Measurements from ENCODE around the gene BRSK2.
"Not testable (repeated sequence)": the region's sequence is repeated elsewhere in the genome, so short reads cannot be mapped to it uniquely, and the experiment has no call there.

BRSK2 gene

DNA sequence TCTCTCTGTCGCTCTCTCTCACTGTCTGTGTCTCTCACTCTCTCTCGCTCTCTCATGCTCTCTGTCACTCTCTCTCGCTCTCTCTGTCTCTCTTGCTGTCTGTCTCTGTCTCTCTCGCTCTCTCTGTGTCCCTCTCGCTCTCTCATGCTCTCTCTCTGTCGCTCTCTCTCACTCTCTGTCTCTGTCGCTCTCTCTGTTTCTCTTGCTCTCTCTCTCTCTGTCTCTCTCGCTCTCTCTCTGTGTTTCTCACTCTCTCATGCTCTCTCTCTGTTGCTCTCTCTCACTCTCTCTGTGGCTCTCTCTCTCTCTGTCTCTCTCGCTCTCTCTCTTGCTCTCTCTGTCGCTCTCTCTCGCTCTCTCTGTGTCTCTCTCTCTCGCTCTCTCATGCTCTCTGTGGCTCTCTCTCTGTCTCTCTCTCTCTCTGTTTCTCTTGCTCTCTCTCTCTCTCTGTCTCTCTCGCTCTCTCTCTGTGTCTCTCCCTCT, 33.2 kb upstream of the BRSK2 start:
- Histone ChIP-seq H3K9ac (ENCODE audit: low read depth, low read length) (no peak overlapping the region), H3K27ac (ENCODE audit: low read depth, low read length) (no peak overlapping the region), H3K27me3 (ENCODE audit: control insufficient read depth, insufficient read depth, low read length) (no peaks in the 10 kb centered on the region), H3K9me3 (ENCODE audit: control insufficient read depth, insufficient read depth, low read length) (peaks cover 8% of the 10 kb centered on the region; the same call in 1 of the 2 replicates), H3K4me3 (ENCODE audit: low read depth, low read length) (no peak overlapping the region), H3K4me1 (ENCODE audit: control insufficient read depth, insufficient read depth, low read length) (no peaks in the 10 kb centered on the region), H3K36me3 (ENCODE audit: control insufficient read depth, insufficient read depth, low read length) (no peaks in the 10 kb centered on the region)

DNA sequence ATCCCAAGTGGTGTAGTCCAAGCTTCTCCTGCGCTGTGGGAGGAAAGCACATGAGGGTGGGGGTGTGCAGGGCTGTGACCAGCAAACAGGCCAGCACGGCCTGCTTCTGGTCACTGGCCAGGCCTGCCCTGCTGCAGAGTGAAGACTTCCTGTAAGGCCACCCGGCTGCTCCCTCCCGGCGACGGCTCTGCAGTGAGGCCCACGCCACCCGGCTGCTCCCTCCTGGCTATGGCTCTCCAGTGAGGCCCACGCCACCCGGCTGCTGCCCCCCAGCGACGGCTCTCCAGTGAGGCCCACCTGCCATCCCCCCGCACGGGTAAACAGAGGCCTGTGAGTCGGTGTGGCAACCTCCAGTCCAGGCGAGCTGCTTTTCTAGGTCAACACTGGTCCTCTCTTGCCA, 31.4 kb upstream of the BRSK2 start:
- no peaks in the 10 kb centered on the region for H3K27me3 ChIP-seq (ENCODE audit: control insufficient read depth, insufficient read depth, low read length)
- H3K9ac ChIP-seq (ENCODE audit: low read depth, low read length) = no peak overlapping the region
- no peak overlapping the region for H3K4me3 ChIP-seq (ENCODE audit: low read depth, low read length)
- H3K36me3 ChIP-seq (ENCODE audit: control insufficient read depth, insufficient read depth, low read length) = no peaks in the 10 kb centered on the region
- no peaks in the 10 kb centered on the region for H3K4me1 ChIP-seq (ENCODE audit: control insufficient read depth, insufficient read depth, low read length)
- no peak overlapping the region for H3K27ac ChIP-seq (ENCODE audit: low read depth, low read length)
- H3K9me3 ChIP-seq (ENCODE audit: control insufficient read depth, insufficient read depth, low read length) = peaks cover 9% of the 10 kb centered on the region

DNA sequence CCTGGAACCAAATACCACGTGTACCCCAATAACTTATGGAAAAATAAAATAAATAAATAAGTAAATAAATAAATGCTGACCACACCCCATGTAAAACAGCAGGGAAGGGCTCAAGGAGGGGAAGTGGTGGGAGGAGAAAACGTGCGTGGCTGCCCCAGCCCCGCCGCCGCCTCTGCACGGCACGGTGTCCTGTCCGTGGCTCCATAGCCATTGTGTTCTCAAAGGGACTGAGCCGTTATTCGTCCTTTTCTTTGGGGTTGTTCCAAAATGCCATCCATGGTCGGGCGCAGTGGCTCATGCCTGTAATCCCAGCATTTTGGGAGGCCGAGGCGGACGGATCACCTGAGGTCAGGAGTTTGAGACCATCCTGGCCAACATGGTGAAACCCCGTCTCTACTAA, 30.8 kb upstream of the BRSK2 start:
- not testable (repeated sequence) for H3K27me3 ChIP-seq (ENCODE audit: control insufficient read depth, insufficient read depth, low read length); H3K4me1 ChIP-seq (ENCODE audit: control insufficient read depth, insufficient read depth, low read length); H3K9ac ChIP-seq (ENCODE audit: low read depth, low read length); H3K4me3 ChIP-seq (ENCODE audit: low read depth, low read length); H3K27ac ChIP-seq (ENCODE audit: low read depth, low read length); H3K36me3 ChIP-seq (ENCODE audit: control insufficient read depth, insufficient read depth, low read length)
- peaks cover 15% of the 10 kb centered on the region for H3K9me3 ChIP-seq (ENCODE audit: control insufficient read depth, insufficient read depth, low read length)

DNA sequence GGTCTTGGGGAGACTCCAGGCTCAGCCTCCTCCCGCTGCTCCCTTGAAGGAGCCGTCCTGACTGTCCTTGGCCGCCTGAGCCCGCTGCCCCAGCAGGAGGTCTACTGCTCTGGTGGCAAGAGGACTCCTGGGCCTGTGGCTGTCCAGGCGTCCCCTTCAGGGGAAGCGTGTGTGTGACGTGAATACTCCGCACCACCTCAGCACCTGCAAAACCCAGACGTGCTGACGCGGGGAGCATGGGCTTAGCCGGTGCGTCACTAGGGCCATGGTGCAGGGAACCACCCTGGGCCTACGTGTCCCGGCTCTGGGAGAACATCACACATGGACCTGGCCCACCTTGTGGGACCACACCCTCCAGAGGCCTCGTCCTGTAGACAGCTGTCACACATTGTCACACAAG, 30.2 kb upstream of the BRSK2 start:
- H3K9ac ChIP-seq (ENCODE audit: low read depth, low read length) = no peak overlapping the region
- H3K27ac ChIP-seq (ENCODE audit: low read depth, low read length) = no peak overlapping the region
- H3K4me1 ChIP-seq (ENCODE audit: control insufficient read depth, insufficient read depth, low read length) = no peaks in the 10 kb centered on the region
- H3K36me3 ChIP-seq (ENCODE audit: control insufficient read depth, insufficient read depth, low read length) = no peaks in the 10 kb centered on the region
- peaks cover 21% of the 10 kb centered on the region for H3K9me3 ChIP-seq (ENCODE audit: control insufficient read depth, insufficient read depth, low read length)
- H3K27me3 ChIP-seq (ENCODE audit: control insufficient read depth, insufficient read depth, low read length) = no peaks in the 10 kb centered on the region
- H3K4me3 ChIP-seq (ENCODE audit: low read depth, low read length) = no peak overlapping the region

DNA sequence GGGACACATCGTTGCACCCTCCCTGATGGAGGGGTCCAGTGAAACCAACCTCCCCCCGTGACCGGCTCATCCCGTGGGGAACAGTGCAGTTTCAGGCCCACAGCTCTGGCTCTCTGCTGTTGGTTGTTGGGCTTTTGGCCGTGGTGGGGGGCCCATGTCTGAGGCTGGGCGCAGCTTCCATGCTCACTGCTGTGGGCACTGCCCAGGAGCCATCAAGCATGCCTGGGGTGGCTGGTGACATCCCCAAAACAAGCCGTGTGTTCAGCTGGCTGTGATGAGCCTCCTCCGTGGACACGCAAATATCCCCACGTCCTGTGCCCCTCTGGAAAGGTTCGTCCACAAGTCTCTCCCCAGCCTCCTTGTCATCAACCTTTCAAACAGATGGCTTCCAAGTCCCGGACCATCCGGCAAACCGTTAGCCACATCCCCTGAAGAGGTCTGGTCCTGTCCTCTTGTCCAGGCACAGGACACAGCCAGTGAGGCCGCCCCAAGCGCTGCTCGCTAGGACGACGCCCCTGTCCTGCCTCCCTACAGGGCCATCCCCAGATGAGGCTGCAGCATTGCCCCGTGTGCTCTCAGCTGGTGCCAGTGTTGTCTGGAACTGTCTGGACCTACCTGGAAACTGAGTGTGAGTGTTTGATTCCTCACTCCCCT, 29.4 kb upstream of the BRSK2 start:
- Histone ChIP-seq H3K4me3 (ENCODE audit: low read depth, low read length) (no peak overlapping the region), H3K9ac (ENCODE audit: low read depth, low read length) (no peak overlapping the region), H3K36me3 (ENCODE audit: control insufficient read depth, insufficient read depth, low read length) (no peaks in the 10 kb centered on the region), H3K9me3 (ENCODE audit: control insufficient read depth, insufficient read depth, low read length) (peaks cover 28% of the 10 kb centered on the region), H3K27me3 (ENCODE audit: control insufficient read depth, insufficient read depth, low read length) (no peaks in the 10 kb centered on the region), H3K27ac (ENCODE audit: low read depth, low read length) (no peak overlapping the region), H3K4me1 (ENCODE audit: control insufficient read depth, insufficient read depth, low read length) (no peaks in the 10 kb centered on the region)

DNA sequence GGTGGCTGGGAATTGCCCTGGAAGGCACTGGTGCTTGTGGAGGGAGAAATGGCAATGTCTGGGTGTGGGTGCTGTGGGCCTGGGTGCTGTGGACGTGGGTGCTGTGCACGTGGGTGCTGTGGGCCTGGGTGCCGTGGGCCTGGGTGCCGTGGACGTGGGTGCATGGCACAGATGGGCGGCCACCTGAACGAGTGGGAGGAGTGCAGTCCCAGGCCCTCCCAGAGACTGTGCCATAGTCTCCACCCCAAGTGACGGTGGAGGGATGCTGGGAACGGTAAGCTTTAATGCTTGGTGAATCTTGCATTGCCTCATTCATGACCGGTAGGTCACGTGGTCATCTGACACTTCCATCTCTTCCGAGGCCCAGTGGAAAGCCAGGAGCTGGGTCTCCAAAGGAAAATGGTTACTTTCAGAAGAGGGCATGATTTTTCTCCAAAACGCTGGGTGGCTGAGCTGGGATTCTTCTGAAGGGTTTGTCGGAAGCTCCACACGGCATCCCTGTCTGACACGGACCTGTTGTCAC, 28.8 kb upstream of the BRSK2 start:
- peaks cover 31% of the 10 kb centered on the region for H3K9me3 ChIP-seq (ENCODE audit: control insufficient read depth, insufficient read depth, low read length)
- H3K36me3 ChIP-seq (ENCODE audit: control insufficient read depth, insufficient read depth, low read length) = no peaks in the 10 kb centered on the region
- no peak overlapping the region for H3K9ac ChIP-seq (ENCODE audit: low read depth, low read length)
- H3K4me3 ChIP-seq (ENCODE audit: low read depth, low read length) = no peak overlapping the region
- H3K4me1 ChIP-seq (ENCODE audit: control insufficient read depth, insufficient read depth, low read length) = no peaks in the 10 kb centered on the region
- H3K27ac ChIP-seq (ENCODE audit: low read depth, low read length) = no peak overlapping the region
- H3K27me3 ChIP-seq (ENCODE audit: control insufficient read depth, insufficient read depth, low read length) = no peaks in the 10 kb centered on the region

DNA sequence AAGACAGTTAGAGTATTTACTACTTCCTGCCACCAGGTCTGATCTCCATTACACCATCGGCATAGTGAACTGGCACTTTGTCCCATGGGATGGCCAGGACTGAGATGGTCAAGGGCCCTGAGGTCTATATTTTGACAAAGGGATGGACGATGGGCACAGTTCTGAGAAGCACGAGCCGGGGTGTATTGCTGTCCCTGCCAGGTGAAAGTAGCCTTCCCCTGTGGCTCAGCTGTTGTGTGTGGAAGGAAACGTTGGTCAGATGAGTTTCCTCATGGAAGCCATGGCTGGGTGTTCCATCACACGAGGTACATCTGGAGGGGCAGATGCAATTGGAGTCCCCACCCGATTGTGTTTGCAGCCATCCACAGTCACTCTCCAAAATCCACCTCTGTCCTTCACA, 27.9 kb upstream of the BRSK2 start:
- Histone ChIP-seq H3K36me3 (ENCODE audit: control insufficient read depth, insufficient read depth, low read length) (no peaks in the 10 kb centered on the region), H3K4me1 (ENCODE audit: control insufficient read depth, insufficient read depth, low read length) (no peaks in the 10 kb centered on the region), H3K9me3 (ENCODE audit: control insufficient read depth, insufficient read depth, low read length) (peaks cover 33% of the 10 kb centered on the region), H3K27me3 (ENCODE audit: control insufficient read depth, insufficient read depth, low read length) (no peaks in the 10 kb centered on the region), H3K9ac (ENCODE audit: low read depth, low read length) (no peak overlapping the region), H3K4me3 (ENCODE audit: low read depth, low read length) (no peak overlapping the region), H3K27ac (ENCODE audit: low read depth, low read length) (no peak overlapping the region)

DNA sequence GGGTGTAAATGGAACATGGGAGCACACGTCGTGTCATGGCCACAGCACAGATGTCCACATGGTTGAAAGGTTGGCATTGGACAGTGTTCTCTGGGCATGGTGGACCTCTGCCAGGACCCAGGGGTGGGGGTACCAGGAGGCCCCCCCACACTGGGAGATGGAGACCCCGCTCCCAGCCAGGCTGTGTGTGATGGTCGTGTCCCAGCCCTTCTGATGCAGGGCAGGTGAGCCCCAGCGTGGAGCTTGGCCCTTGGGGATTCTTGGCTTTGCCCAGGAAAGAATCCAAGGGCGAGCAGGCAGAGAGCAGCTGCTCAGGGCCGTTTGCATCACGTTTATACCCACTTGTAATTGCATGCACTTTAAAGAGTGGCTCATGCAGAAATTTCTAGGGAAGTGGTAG, 22.0 kb upstream of the BRSK2 start:
- no peak overlapping the region for H3K9ac ChIP-seq (ENCODE audit: low read depth, low read length)
- H3K4me1 ChIP-seq (ENCODE audit: control insufficient read depth, insufficient read depth, low read length) = no peaks in the 10 kb centered on the region
- no peak overlapping the region for H3K27ac ChIP-seq (ENCODE audit: low read depth, low read length)
- H3K27me3 ChIP-seq (ENCODE audit: control insufficient read depth, insufficient read depth, low read length) = no peaks in the 10 kb centered on the region
- no peaks in the 10 kb centered on the region for H3K36me3 ChIP-seq (ENCODE audit: control insufficient read depth, insufficient read depth, low read length)
- peaks cover 38% of the 10 kb centered on the region for H3K9me3 ChIP-seq (ENCODE audit: control insufficient read depth, insufficient read depth, low read length)
- no peak overlapping the region for H3K4me3 ChIP-seq (ENCODE audit: low read depth, low read length)

DNA sequence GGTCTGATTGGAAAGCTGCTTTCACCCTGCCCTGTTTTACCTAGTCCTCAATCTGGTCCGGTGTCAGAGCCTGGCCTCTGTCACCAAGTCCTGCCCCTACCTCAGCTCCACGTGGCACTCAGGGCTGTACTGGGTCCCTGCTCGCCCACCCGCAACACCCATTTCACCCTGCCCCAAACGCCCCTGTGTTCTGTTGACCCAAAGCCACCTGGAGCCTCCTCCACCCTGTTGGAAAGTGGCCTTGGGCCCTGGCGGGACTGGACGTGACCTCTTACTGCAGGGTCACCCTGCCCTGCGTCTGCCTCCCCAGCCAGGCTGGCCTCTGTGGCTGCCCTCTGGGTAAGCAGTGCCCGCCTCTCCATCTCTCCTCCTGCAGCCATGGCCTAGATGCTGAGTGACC, 21.5 kb upstream of the BRSK2 start:
- Histone ChIP-seq H3K36me3 (ENCODE audit: control insufficient read depth, insufficient read depth, low read length) (no peaks in the 10 kb centered on the region), H3K27me3 (ENCODE audit: control insufficient read depth, insufficient read depth, low read length) (no peaks in the 10 kb centered on the region), H3K9me3 (ENCODE audit: control insufficient read depth, insufficient read depth, low read length) (peaks cover 38% of the 10 kb centered on the region), H3K27ac (ENCODE audit: low read depth, low read length) (no peak overlapping the region), H3K9ac (ENCODE audit: low read depth, low read length) (no peak overlapping the region), H3K4me1 (ENCODE audit: control insufficient read depth, insufficient read depth, low read length) (no peaks in the 10 kb centered on the region), H3K4me3 (ENCODE audit: low read depth, low read length) (no peak overlapping the region)

DNA sequence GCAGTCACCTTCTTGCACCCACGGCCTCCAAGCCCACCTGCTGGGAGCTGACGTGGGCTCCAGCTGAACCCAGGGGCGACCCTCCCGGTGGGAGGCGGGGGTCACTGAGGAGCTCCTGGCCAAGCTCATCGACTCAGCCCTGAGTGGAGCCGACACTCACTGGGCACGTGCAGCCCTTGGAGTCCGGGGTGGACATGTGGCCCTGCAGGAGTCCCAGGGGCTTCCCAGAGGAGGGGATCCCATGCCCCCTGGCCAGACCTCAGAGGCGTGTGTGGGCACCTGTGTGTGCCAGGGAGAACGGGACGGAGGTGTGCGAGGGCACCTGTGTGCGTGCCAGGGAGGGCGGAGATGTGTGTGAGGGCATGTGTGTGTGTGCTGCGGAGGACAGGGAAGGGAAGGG, 20.8 kb upstream of the BRSK2 start:
- H3K36me3 ChIP-seq (ENCODE audit: control insufficient read depth, insufficient read depth, low read length) = no peaks in the 10 kb centered on the region
- H3K9me3 ChIP-seq (ENCODE audit: control insufficient read depth, insufficient read depth, low read length) = peaks cover 30% of the 10 kb centered on the region
- H3K27me3 ChIP-seq (ENCODE audit: control insufficient read depth, insufficient read depth, low read length) = no peaks in the 10 kb centered on the region
- no peak overlapping the region for H3K27ac ChIP-seq (ENCODE audit: low read depth, low read length)
- no peak overlapping the region for H3K9ac ChIP-seq (ENCODE audit: low read depth, low read length)
- no peaks in the 10 kb centered on the region for H3K4me1 ChIP-seq (ENCODE audit: control insufficient read depth, insufficient read depth, low read length)
- no peak overlapping the region for H3K4me3 ChIP-seq (ENCODE audit: low read depth, low read length)

DNA sequence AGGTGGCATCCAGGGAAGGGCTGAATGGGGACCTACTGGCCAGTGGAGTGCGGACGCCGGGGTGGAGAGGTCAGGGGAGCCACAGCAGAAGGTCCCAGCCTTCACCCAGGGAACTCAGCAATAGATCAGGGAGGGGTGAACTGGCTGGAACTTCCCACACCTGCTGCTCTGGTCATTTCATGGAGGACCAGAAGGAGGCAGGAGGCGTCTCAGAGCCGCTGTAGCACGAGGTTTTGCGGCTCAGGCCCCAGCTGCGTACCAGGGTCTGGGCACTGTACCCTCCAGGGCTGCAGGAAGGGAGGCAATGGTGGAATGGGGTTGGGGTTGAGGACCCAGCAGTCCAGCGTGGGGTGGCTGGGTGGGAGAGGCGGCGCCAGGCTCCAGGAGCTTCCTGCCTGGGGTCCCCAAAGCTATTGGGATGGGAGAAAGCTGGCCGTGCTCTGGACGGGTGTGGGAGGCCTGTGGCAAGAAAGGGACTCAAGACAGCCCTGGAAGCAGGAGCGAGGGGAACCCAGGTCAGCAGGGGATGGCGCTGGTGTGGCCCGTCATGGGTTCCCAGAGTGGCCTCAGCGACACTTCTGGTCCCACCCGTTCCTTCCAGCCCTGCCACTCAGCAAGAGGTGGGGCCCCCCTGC, 20.2 kb upstream of the BRSK2 start:
- Histone ChIP-seq H3K4me1 (ENCODE audit: control insufficient read depth, insufficient read depth, low read length) (no peaks in the 10 kb centered on the region), H3K9ac (ENCODE audit: low read depth, low read length) (no peak overlapping the region), H3K9me3 (ENCODE audit: control insufficient read depth, insufficient read depth, low read length) (peaks cover 25% of the 10 kb centered on the region), H3K36me3 (ENCODE audit: control insufficient read depth, insufficient read depth, low read length) (no peaks in the 10 kb centered on the region), H3K27me3 (ENCODE audit: control insufficient read depth, insufficient read depth, low read length) (no peaks in the 10 kb centered on the region), H3K4me3 (ENCODE audit: low read depth, low read length) (no peak overlapping the region), H3K27ac (ENCODE audit: low read depth, low read length) (no peak overlapping the region)

All from HUES48 (cell line).